HG03457 (cell line): ENCODE measurements around the gene EXOC2.
"Not testable (repeated sequence)": the region's sequence is repeated elsewhere in the genome, so short reads cannot be mapped to it uniquely, and the experiment has no call there.

Source experiments
- ATAC-seq: cut with Tn5 transposase; IDR thresholded peaks from one replicate; pipeline ENCODE4 v1.9.1; 2021; ENCODE audit warnings: moderate number of reproducible peaks; ENCODE audit not compliant: unreplicated experiment

The EXOC2 gene

DNA sequence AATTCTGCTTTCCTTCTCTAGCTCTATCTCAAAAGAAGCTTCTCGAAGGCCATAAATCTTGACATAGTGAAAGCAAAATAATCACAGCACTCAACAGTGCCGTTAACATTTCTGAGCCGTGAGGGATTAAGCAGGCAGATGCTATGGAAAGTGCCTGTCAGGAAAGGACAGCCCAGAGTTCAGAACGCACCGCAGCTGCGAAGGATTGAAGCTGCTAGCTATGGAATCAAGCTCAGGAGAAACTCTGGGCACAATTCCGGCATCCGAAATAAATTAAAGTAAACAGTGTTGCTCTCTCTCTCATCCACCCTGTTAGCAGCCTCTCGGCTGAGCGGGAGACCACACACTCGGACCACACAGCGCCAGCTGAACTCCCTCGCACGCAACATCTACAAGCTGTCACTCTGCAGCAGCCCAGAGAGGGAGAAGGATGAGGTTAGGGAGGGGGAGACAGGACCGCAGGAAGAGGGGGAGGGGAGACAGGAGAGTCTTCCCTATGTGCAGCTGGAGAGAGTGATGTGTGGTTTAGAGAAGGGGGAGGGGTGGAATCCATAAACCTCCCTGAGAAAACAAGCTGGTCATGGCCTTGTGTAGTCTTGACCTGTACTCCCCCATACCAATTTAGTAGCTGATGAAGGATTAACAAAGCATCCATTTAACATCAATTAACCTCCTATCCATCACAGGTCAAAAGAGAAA lies 9.0 kb downstream of the EXOC2 start:
- no peak for ATAC-seq

- ATAC-seq = no peak
Observed at GRCh38 chr6:680666-681340, 12.1 kb downstream of the EXOC2 start.

- no peak for ATAC-seq
Observed at GRCh38 chr6:680251-680650, 12.7 kb downstream of the EXOC2 start.

DNA sequence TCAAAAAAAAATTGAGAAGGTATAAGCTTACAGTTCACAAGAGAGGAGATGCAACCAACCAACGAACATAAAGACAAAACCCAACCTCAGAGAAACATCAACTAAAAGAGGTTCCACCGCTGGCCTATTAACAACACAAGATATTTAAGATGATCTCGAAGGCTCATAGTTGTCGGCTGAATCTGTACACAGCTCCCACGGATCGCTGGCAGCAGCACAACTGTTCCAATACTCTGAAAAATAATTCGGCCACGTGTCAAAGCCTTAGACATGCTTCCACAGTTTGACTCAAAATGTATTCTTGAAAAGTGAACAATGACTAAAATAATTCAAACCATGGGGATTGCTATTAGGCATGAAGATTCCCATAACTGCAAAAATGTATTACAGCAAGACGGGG lies 13.7 kb downstream of the EXOC2 start:
- ATAC-seq = no peak

- ATAC-seq = no peak
Observed at GRCh38 chr6:678520-678919, 14.4 kb downstream of the EXOC2 start.

GRCh38 chr6:677919-678318 lies 15.0 kb downstream of the EXOC2 start:
- no peak for ATAC-seq

- no peak for ATAC-seq
Observed at GRCh38 chr6:674956-675355, 18.0 kb downstream of the EXOC2 start.

- no peak for ATAC-seq
Observed at GRCh38 chr6:674406-674805, 18.5 kb downstream of the EXOC2 start.

GRCh38 chr6:667253-667927 lies 25.5 kb downstream of the EXOC2 start:
- no peak for ATAC-seq

DNA sequence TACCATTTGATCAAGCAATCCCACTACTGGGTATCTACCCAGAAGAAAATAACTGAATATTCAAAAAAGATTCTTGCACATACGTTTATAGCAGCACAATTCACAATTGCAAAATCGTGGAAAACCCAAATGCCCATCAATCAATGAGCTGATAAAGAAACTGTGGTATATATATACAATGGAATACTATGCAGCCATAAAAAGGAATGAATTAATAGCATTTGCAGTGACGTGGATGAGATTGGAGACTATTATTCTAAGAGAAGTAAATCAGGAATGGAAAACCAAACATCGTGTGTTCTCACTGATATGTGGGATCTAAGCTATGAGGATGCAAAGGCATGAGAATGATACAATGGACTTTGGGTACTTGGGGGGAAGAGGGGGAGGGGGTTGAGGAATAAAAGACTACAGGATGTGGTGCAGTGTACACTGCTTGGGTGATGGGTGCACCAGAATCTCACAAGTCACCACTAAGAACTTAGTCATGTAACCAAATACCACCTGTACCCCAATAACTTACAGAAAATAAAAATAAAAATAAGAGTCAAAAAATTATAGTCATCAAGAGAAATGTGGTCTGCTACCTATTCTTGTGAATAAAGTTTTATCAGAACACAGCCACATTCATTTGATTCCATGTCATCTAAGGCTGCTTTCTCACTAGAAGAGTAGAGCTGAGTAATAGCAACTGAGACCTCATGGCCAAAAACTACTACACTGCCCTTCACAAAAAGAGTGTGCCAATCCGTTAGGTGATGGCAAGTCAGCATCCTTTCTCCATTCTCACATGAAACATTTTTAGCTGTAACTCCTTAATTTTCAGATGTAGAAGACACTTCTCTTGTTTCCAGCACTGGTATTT lies 27.3 kb downstream of the EXOC2 start:
- ATAC-seq = no peak

- not testable (repeated sequence) for ATAC-seq
Observed at GRCh38 chr6:663788-664187, 29.2 kb downstream of the EXOC2 start.

DNA sequence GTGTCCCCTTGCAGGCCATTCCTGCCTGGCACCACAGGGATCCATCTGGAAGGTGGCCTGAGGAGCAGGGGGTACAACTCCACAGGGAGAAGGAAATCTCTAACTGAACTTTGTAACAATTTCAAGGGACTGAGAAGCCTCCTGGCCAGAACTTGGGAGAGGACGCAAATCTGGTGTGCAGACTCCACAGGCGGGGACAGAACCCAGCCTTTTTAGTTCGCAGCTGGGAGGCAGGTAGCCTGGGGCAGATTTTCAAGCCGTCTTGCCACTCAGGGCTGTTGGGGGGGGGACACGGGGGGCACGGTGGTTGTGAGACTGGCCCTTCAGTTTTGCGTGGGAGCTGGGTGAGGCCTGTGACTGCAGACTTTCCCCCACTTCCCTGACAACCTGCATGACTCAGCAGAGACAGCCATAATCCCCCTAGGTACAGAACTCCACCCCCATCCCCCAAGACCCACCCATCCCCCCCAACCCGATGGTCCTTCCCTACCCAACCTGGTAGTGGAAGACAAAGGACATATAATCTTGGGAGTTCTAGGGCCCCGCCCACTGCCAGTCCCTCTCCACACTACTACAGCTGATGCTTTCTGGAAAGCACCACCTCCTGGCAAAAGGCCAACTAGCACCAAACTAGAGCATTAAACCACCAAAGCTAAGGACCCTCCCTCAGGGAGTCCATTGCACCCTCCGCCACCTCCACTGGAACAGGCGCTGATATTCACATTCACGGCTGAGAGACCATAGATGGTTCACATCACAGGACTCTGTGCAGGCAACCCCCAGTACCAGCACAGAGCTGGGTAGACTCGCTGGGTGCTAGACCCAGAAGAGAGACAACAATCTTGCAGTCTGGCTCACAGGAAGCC lies 33.0 kb downstream of the EXOC2 start:
- no peak for ATAC-seq

GRCh38 chr6:658244-658643 lies 34.7 kb downstream of the EXOC2 start:
- ATAC-seq = no peak

GRCh38 chr6:657743-658142 lies 35.2 kb downstream of the EXOC2 start:
- no peak for ATAC-seq

- ATAC-seq = no peak
Observed at GRCh38 chr6:656460-657252, 36.3 kb downstream of the EXOC2 start, which contains the start of gene HUS1B. TSS of gene HUS1B (minus strand) at chr6:657100. CDS start at chr6:656944, 156 bp downstream.

GRCh38 chr6:654136-654535 lies 38.8 kb downstream of the EXOC2 start:
- ATAC-seq = no peak

DNA sequence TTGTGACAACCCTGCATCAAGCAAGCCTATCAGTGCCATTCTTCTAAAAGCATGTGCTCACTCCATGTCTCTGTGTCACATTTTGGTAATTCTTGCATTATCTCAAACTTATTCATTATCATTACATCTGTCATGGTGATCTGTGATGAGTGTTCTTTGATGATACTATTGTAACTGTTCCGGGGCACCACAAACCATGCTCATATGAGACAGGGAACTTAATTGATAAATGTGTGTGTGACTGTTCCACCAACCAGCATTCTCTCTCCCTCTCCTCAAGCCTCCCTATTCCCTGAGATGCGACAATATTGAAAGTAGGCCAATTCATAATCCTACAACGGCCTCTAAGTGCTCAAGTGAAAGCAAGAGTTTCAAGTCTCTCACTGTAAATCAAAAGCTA lies 40.1 kb downstream of the EXOC2 start:
- no peak for ATAC-seq

DNA sequence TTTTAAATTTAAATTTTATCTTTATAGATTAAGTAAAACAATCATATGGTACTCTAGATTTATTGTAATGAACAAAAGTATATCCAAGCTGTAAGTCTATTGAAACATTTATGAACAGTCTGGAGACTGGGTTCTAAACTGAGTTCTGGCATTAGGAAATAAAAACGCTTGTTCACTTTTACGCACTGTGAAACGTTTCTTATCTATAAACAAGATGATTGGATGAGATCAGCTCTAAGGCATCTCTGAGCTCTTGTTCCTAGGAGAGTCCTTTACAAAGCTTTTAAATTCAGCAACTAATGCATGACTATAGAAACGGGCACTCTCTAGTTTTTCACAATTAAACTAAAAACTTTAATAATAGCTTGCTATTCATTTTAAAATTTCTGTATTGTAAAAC lies 42.8 kb downstream of the EXOC2 start:
- ATAC-seq = no peak

- no peak for ATAC-seq
Observed at GRCh38 chr6:642805-643204, 50.1 kb downstream of the EXOC2 start.
